ENCODE measurements around the gene MTUS2. TPM values are rescaled to one million over a fixed set of nuclear protein-coding genes. Genes with fewer than 3 reads are reported as not detected.

Gene MTUS2
- total RNA-seq, 1 experiment from 2014 or later: 0.35 TPM

GRCh38 chr13:29185926-29186325 is 365.8 kb downstream of the MTUS2 start:
- no peaks in the 10 kb centered on the region for H4K20me1 ChIP-seq (ENCODE audit: control insufficient read depth, insufficient read depth, insufficient read length)
- no peaks in the 10 kb centered on the region for H3K4me1 Mint-ChIP-seq
- WGBS (ENCODE audit: extremely low coverage, insufficient read length, low lambda C conversion rate): no CpG with 5 or more reads among the region's 2 CpGs
- no peak overlapping the region for H3K23ac ChIP-seq (ENCODE audit: insufficient read length, low read depth, low read length)
- H3K4me1 ChIP-seq (ENCODE audit: insufficient read depth, low read length): no peaks in the 10 kb centered on the region
- no peak overlapping the region for H4K5ac ChIP-seq (ENCODE audit: insufficient read length, low read depth, low read length)
- no peak for DNase-seq
- H3K4ac ChIP-seq (ENCODE audit: low read depth, low read length): no peak overlapping the region
- no peak overlapping the region for H3K4me2 ChIP-seq (ENCODE audit: insufficient read depth, insufficient read length, low read length)
- H3K27ac ChIP-seq (ENCODE audit: insufficient read length, low read depth, low read length): no peak overlapping the region
- no peak overlapping the region for H2BK5ac ChIP-seq (ENCODE audit: insufficient read length, low read length)
- H3K27me3 Mint-ChIP-seq (ENCODE audit: low read depth): peaks cover 1% of the 10 kb centered on the region; the same call in 1 of the 2 replicates
- no peaks in the 10 kb centered on the region for H3K79me2 ChIP-seq (ENCODE audit: insufficient read depth, low read length)
- H3K18ac ChIP-seq (ENCODE audit: insufficient read length, low read depth, low read length): no peak overlapping the region
- H3K36me3 Mint-ChIP-seq (ENCODE audit: insufficient read depth in 1 of 3, low read depth in 3 of 3): peaks cover 0 to 10% (median 4%) of the 10 kb centered on the region in 3 experiments; a peak in 2 of 7 replicates
- no peak overlapping the region for H2AK5ac ChIP-seq (ENCODE audit: insufficient read length, low read length)
- H3T11ph ChIP-seq (ENCODE audit: low read length): no peak overlapping the region
- no peak overlapping the region for H3K56ac ChIP-seq (ENCODE audit: insufficient read length, low read depth, low read length)
- no peaks in the 10 kb centered on the region for H3K79me1 ChIP-seq (ENCODE audit: insufficient read depth, low read depth, low read length, poor library complexity, severe bottlenecking)
- no peak overlapping the region for H2AFZ ChIP-seq (ENCODE audit: low read length)
- no peak overlapping the region for H2BK20ac ChIP-seq (ENCODE audit: low read depth, low read length, poor library complexity, severe bottlenecking)
- no peak overlapping the region for H2BK12ac ChIP-seq (ENCODE audit: insufficient read length, low read depth, low read length)
- no peak overlapping the region for H3K14ac ChIP-seq (ENCODE audit: insufficient read depth, low read length)
- TF ChIP-seq CTCF (conservative IDR thresholded peaks at IDR 0.05): no peak
- H4K8ac ChIP-seq (replicated peaks; ENCODE audit: insufficient read length, low read depth, low read length): no peak overlapping the region
- H2BK15ac ChIP-seq (ENCODE audit: low read depth, low read length): no peak overlapping the region
- no peaks in the 10 kb centered on the region for H3K9me3 ChIP-seq (ENCODE audit: control insufficient read depth, low read depth, low read length)
- H3K9me3 Mint-ChIP-seq: peaks cover 6 to 12% of the 10 kb centered on the region in 2 experiments; a peak in 4 of 5 replicates
- H3K4me3 Mint-ChIP-seq: no peak overlapping the region
- H3K27ac Mint-ChIP-seq: no peak overlapping the region
- no peak overlapping the region for H4K91ac ChIP-seq (ENCODE audit: insufficient read length, low read depth, low read length)
- no peaks in the 10 kb centered on the region for H3K27me3 ChIP-seq (ENCODE audit: insufficient read depth, low read length)
- no peaks in the 10 kb centered on the region for H3K23me2 ChIP-seq (ENCODE audit: insufficient read length, low read depth, low read length, poor library complexity, severe bottlenecking)
- H3K9ac ChIP-seq (ENCODE audit: extremely low read depth, insufficient read length, low read length): no peak overlapping the region
- no peak overlapping the region for H2BK120ac ChIP-seq (ENCODE audit: low read depth, low read length, poor library complexity, severe bottlenecking)

Measured in H9 (cell line).